ENCODE data around the gene CAMTA1. TPM values are rescaled to one million over a fixed set of nuclear protein-coding genes. Genes with fewer than 3 reads are reported as not detected.

Gene CAMTA1
- total RNA-seq, 1 experiment from 2014 or later: 60.0 TPM

DNA sequence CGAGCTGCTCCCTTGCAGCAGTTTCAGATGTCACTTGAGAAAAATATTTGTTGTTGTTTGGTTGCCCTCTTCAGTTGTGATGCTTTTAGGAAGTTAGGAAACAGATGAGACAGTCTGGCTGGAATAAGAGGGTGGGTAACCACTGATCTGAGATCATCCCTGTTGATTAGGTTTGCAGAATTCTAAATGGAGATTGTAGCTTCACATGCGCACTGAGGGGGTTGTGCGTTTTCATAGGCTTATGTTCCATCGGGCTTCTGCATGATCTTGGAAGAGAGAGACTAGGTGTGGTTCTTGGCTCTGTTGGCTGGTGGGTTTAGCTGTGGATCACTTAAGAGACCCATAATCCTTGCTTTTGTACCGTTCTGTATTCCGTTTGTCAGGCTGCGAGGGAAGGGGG is 108.1 kb downstream of the CAMTA1 start:
- Mint-ChIP-seq H3K4me3 (ENCODE audit: unreplicated experiment) (no peak overlapping the region), H3K9me3 (ENCODE audit: unreplicated experiment) (no peaks in the 10 kb centered on the region), H3K4me1 (ENCODE audit: low read depth, unreplicated experiment) (no peaks in the 10 kb centered on the region), H3K36me3 (ENCODE audit: insufficient read depth, unreplicated experiment) (no peaks in the 10 kb centered on the region), H3K27me3 (ENCODE audit: insufficient read depth, unreplicated experiment) (no peaks in the 10 kb centered on the region), H3K27ac (ENCODE audit: unreplicated experiment) (no peak overlapping the region)
- BruUV-seq (replicated peaks): no TSS peak
- Histone ChIP-seq H3K9me3 (no peaks in the 10 kb centered on the region), H3K36me3 (ENCODE audit: control insufficient read depth, insufficient read depth, low read length) (no peaks in the 10 kb centered on the region), H3K4me3 (ENCODE audit: low read depth, low read length) (no peak overlapping the region), H3K4me1 (no peaks in the 10 kb centered on the region), H3K27me3 (replicated peaks; ENCODE audit: control insufficient read depth, insufficient read depth, low read length) (no peaks in the 10 kb centered on the region)
- ChIA-PET POLR2A (interaction anchor here (0.6 kb wide), 1 partner anchor 9 kb away, joined by 3 read pairs; no protein-coding TSS in a partner anchor), CTCF (no interaction called here)
- intact Hi-C loops (cut with micrococcal nuclease; ENCODE audit: unreplicated experiment): loop anchor here (5.0 kb wide), 1 partner anchor 171 kb away; no protein-coding TSS in a partner anchor
- TF ChIP-seq, protein P1, sequence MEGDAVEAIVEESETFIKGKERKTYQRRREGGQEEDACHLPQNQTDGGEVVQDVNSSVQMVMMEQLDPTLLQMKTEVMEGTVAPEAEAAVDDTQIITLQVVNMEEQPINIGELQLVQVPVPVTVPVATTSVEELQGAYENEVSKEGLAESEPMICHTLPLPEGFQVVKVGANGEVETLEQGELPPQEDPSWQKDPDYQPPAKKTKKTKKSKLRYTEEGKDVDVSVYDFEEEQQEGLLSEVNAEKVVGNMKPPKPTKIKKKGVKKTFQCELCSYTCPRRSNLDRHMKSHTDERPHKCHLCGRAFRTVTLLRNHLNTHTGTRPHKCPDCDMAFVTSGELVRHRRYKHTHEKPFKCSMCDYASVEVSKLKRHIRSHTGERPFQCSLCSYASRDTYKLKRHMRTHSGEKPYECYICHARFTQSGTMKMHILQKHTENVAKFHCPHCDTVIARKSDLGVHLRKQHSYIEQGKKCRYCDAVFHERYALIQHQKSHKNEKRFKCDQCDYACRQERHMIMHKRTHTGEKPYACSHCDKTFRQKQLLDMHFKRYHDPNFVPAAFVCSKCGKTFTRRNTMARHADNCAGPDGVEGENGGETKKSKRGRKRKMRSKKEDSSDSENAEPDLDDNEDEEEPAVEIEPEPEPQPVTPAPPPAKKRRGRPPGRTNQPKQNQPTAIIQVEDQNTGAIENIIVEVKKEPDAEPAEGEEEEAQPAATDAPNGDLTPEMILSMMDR (IDR thresholded peaks at IDR 0.05; ENCODE audit: insufficient read depth in 1 of 2, low read depth in 1 of 2, low read length in 1 of 2, severe bottlenecking in 1 of 2, unreplicated experiment in 1 of 2): no peak
- no peak for DNase-seq

DNA sequence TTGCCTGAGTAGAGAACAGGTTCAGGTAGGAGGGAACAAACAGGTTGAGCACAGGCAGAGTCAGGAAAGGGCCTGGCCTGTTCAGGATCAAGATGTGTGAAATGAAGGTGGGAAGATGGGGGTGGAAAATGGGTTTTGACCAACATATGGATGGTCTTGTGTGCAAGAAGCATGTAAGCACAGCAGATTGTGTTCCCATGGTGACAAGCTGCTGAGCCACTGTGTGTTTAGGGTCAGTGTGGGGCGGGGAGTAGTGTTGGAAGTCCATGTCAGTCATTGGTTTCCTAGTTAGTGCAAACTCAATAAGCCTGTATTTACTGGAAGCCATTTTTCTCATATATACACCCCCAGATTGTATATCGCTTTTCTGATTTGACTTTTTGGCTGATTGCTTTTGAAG is 111.9 kb downstream of the CAMTA1 start:
- ChIA-PET POLR2A (no interaction called here), CTCF (no interaction called here)
- no peak overlapping the region for H3K4me3 ChIP-seq (ENCODE audit: low read depth, low read length)
- Mint-ChIP-seq H3K27me3 (ENCODE audit: insufficient read depth, unreplicated experiment) (no peaks in the 10 kb centered on the region), H3K4me3 (ENCODE audit: unreplicated experiment) (no peak overlapping the region), H3K9me3 (ENCODE audit: unreplicated experiment) (no peaks in the 10 kb centered on the region), H3K4me1 (ENCODE audit: low read depth, unreplicated experiment) (no peaks in the 10 kb centered on the region), H3K27ac (ENCODE audit: unreplicated experiment) (no peak overlapping the region), H3K36me3 (ENCODE audit: insufficient read depth, unreplicated experiment) (no peaks in the 10 kb centered on the region)
- BruUV-seq (replicated peaks): no TSS peak
- no peaks in the 10 kb centered on the region for H3K4me1 ChIP-seq
- no peaks in the 10 kb centered on the region for H3K27me3 ChIP-seq (replicated peaks; ENCODE audit: control insufficient read depth, insufficient read depth, low read length)
- DNase-seq: no peak
- TF ChIP-seq, protein P1 (IDR thresholded peaks at IDR 0.05; ENCODE audit: insufficient read depth in 1 of 2, low read depth in 1 of 2, low read length in 1 of 2, severe bottlenecking in 1 of 2, unreplicated experiment in 1 of 2): no peak
- H3K9me3 ChIP-seq: no peaks in the 10 kb centered on the region
- intact Hi-C loops (cut with micrococcal nuclease; ENCODE audit: unreplicated experiment): no loop called here
- no peaks in the 10 kb centered on the region for H3K36me3 ChIP-seq (ENCODE audit: control insufficient read depth, insufficient read depth, low read length)

DNA sequence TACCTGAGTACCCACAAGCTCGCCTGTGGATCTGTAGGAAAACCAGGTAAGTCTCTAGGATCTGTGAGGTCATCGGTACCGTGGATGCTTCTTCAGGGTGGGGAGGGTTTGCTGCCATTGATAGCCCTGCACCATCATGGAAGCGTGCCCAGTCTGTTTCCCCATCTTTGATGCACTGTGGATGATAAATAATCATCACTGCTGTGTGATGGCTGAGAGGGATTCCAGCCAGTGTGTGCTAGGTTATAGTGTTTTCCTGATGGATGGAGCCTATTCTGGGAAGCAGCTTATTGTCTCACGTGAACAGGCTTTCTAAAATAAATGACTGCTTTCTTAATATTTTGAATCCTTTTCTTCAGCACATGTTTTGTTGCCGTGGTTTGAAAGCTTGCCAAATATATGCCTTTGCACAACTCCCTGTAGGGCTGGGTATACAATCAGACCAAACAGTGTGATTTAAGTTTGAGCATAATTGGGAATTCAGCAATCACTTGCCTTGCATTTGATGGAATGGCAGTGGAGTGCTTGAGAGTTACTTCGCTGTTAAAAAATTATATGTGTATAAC is 113.8 kb downstream of the CAMTA1 start:
- BruUV-seq (replicated peaks): no TSS peak
- no peaks in the 10 kb centered on the region for H3K4me1 Mint-ChIP-seq (ENCODE audit: low read depth, unreplicated experiment)
- Histone ChIP-seq H3K4me1 (no peaks in the 10 kb centered on the region), H3K4me3 (ENCODE audit: low read depth, low read length) (no peak overlapping the region), H3K36me3 (ENCODE audit: control insufficient read depth, insufficient read depth, low read length) (no peaks in the 10 kb centered on the region), H3K9me3 (no peaks in the 10 kb centered on the region), H3K27me3 (replicated peaks; ENCODE audit: control insufficient read depth, insufficient read depth, low read length) (no peaks in the 10 kb centered on the region)
- no peak overlapping the region for H3K27ac Mint-ChIP-seq (ENCODE audit: unreplicated experiment)
- TF ChIP-seq, protein P1 (IDR thresholded peaks at IDR 0.05; ENCODE audit: insufficient read depth in 1 of 2, low read depth in 1 of 2, low read length in 1 of 2, severe bottlenecking in 1 of 2, unreplicated experiment in 1 of 2): no peak
- no peaks in the 10 kb centered on the region for H3K9me3 Mint-ChIP-seq (ENCODE audit: unreplicated experiment)
- no peaks in the 10 kb centered on the region for H3K27me3 Mint-ChIP-seq (ENCODE audit: insufficient read depth, unreplicated experiment)
- intact Hi-C loops (cut with micrococcal nuclease; ENCODE audit: unreplicated experiment): no loop called here
- DNase-seq: no peak
- H3K4me3 Mint-ChIP-seq (ENCODE audit: unreplicated experiment): no peak overlapping the region
- H3K36me3 Mint-ChIP-seq (ENCODE audit: insufficient read depth, unreplicated experiment): no peaks in the 10 kb centered on the region
- ChIA-PET CTCF (no interaction called here), POLR2A (no interaction called here)
